WTC11 (cell line): Measurements from ENCODE around the gene STXBP6. TPM values are rescaled to one million over a fixed set of nuclear protein-coding genes. Genes with fewer than 3 reads are reported as not detected.

ENCODE experiments used
- ATAC-seq: fragments of 200-7000 bp; cut with Tn5 transposase; 2 replicates; pipeline ENCODE4 v1.10.0; 2021; ENCODE audit warnings: mild to moderate bottlenecking, moderate library complexity
- CTCF ChIA-PET: fragments of 300-600 bp; sonication (Branson Sonifier 250); formaldehyde crosslinking; loops from one replicate; lab custom pipeline; 2021; ENCODE audit warnings: antibody characterized with exemption; lab: Charles Lee
- POLR2A ChIA-PET: fragments of 350-600 bp; sonication (Branson Sonifier 250); formaldehyde crosslinking; loops from one replicate; lab custom pipeline; 2021; ENCODE audit warnings: antibody characterized with exemption; lab: Charles Lee
- DNase-seq: peaks from one replicate; pipeline ENCODE4 v3.0.0; 2021; ENCODE audit warnings: low spot score
- H3K27ac Mint-ChIP-seq: 2 replicates; pipeline ENCODE4 v1.8.0; 2021; ENCODE audit warnings: mixed read lengths
- H3K27me3 Mint-ChIP-seq: 2 replicates; pipeline ENCODE4 v1.8.0; 2021; ENCODE audit warnings: low read depth, mild to moderate bottlenecking, moderate library complexity, mixed read lengths
- H3K36me3 Mint-ChIP-seq: 2 replicates; pipeline ENCODE4 v1.8.0; 2021; ENCODE audit warnings: mixed read lengths
- H3K4me1 Mint-ChIP-seq: 2 replicates; pipeline ENCODE4 v1.8.0; 2022; ENCODE audit warnings: mixed read lengths
- H3K4me3 Mint-ChIP-seq: 2 replicates; pipeline ENCODE4 v1.8.0; 2021; ENCODE audit warnings: mild to moderate bottlenecking, moderate library complexity, mixed read lengths
- H3K9me3 Mint-ChIP-seq: 2 replicates; pipeline ENCODE4 v1.8.0; 2021; ENCODE audit warnings: mixed read lengths
- ATF1 ChIP-seq: sonication (generic); formaldehyde crosslinking; IDR thresholded peaks from 2 replicates; pipeline ENCODE4 v1.8.1; 2023; ENCODE audit warnings: mild to moderate bottlenecking, moderate library complexity, missing genetic modification reagents
- CREB1 ChIP-seq: sonication (generic); formaldehyde crosslinking; IDR thresholded peaks from 2 replicates; pipeline ENCODE4 v1.8.0; 2023; ENCODE audit warnings: mild to moderate bottlenecking, missing genetic modification reagents
- ETV6 ChIP-seq: sonication (generic); formaldehyde crosslinking; IDR thresholded peaks from 2 replicates; pipeline ENCODE4 v1.8.1; 2022; ENCODE audit warnings: mild to moderate bottlenecking, missing genetic modification reagents
- JAZF1 ChIP-seq: fragments of 250-450 bp; sonication (Bioruptor Pico); IDR thresholded peaks from 2 replicates; pipeline ENCODE4 v1.9.0; 2021; ENCODE audit warnings: moderate library complexity, mild to moderate bottlenecking, inconsistent platforms
- OVOL2 ChIP-seq: fragments of 250-450 bp; sonication (Bioruptor Pico); IDR thresholded peaks from 2 replicates; pipeline ENCODE4 v1.9.0; 2021; ENCODE audit warnings: mild to moderate bottlenecking, borderline replicate concordance
- SP1 ChIP-seq: sonication (generic); formaldehyde crosslinking; conservative IDR thresholded peaks from 2 replicates; pipeline ENCODE4 v1.8.1; 2022; ENCODE audit warnings: missing genetic modification reagents
- TP53 ChIP-seq: sonication (generic); formaldehyde crosslinking; IDR thresholded peaks from 2 replicates; pipeline ENCODE4 v1.8.1; 2023; ENCODE audit warnings: mild to moderate bottlenecking, missing genetic modification reagents
- ZNF263 ChIP-seq: sonication (generic); formaldehyde crosslinking; IDR thresholded peaks from 2 replicates; pipeline ENCODE4 v1.8.1; 2022; ENCODE audit warnings: low read depth, mild to moderate bottlenecking, moderate library complexity, missing genetic modification reagents
- ZNF396 ChIP-seq: fragments of 250-450 bp; sonication (Bioruptor Pico); IDR thresholded peaks from 2 replicates; pipeline ENCODE4 v1.8.0; 2021; ENCODE audit warnings: mild to moderate bottlenecking, moderate library complexity, borderline replicate concordance
- ZNF671 ChIP-seq: fragments of 250-450 bp; sonication (Bioruptor Pico); IDR thresholded peaks from 2 replicates; pipeline ENCODE4 v1.8.0; 2021; ENCODE audit warnings: mild to moderate bottlenecking
- total RNA-seq: library from RNA; stranded (reverse); gene quantifications from 3 replicates; pipeline ENCODE4 v1.2.3, GENCODE V29; 2021
- TF ChIP-seq, protein P1 (sequence below): sonication (generic); formaldehyde crosslinking; IDR thresholded peaks from 2 replicates; pipeline ENCODE4 v1.8.1; 2022; ENCODE audit warnings: mild to moderate bottlenecking, missing genetic modification reagents, moderate library complexity, borderline replicate concordance
- TF ChIP-seq, protein P2 (sequence below): sonication (generic); formaldehyde crosslinking; IDR thresholded peaks from 2 replicates; pipeline ENCODE4 v1.8.1; 2023; ENCODE audit warnings: mild to moderate bottlenecking, missing genetic modification reagents, borderline replicate concordance
- TF ChIP-seq, protein P3 (sequence below): sonication (generic); formaldehyde crosslinking; IDR thresholded peaks from 2 replicates; pipeline ENCODE4 v1.8.1; 2022; ENCODE audit warnings: missing genetic modification reagents, borderline replicate concordance
- TF ChIP-seq, protein P4 (sequence below): sonication (generic); formaldehyde crosslinking; conservative IDR thresholded peaks from 2 replicates; pipeline ENCODE4 v1.8.1; 2022; ENCODE audit warnings: mild to moderate bottlenecking, missing genetic modification reagents
- TF ChIP-seq, protein P5 (sequence below): sonication (generic); formaldehyde crosslinking; IDR thresholded peaks from 2 replicates; pipeline ENCODE4 v1.8.0; 2022; ENCODE audit warnings: mild to moderate bottlenecking, missing genetic modification reagents
- TF ChIP-seq, protein P6 (sequence below): sonication (generic); formaldehyde crosslinking; IDR thresholded peaks from 2 replicates; pipeline ENCODE4 v1.8.1; 2022; ENCODE audit warnings: mild to moderate bottlenecking, moderate library complexity, missing genetic modification reagents

The STXBP6 gene
- total RNA-seq, 1 experiment from 2014 or later, result 4.2 TPM

DNA sequence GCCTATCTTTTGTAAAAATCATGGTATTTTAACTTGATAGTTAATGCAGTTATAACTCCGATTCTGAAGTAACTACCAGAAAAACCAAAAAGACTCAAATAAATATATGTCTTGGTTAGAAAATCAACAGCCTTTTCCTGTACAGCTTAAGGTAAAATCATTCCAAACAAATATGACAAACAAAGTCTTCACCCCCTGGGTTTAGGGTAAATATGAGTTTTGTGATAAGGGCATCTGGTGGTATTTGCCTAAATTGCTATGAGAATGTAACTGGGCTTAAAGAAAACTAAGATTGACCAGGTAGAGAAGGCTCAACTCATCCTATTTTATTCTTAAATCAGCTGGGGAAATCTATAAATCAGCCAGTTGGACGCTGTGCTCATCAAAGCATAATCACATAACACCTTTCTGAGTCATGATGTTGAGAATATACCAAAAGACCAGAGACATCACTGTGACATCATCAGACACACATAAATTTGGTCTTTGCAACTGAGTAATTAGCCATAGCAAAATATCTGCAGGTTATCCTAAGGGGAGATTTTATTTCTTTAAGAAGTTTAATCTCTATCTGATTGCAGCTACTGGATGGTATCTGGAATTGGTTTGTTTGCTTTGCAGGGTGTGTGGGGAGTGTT is 133.9 kb downstream of the STXBP6 start (continued):
- TF ChIP-seq, protein P1, sequence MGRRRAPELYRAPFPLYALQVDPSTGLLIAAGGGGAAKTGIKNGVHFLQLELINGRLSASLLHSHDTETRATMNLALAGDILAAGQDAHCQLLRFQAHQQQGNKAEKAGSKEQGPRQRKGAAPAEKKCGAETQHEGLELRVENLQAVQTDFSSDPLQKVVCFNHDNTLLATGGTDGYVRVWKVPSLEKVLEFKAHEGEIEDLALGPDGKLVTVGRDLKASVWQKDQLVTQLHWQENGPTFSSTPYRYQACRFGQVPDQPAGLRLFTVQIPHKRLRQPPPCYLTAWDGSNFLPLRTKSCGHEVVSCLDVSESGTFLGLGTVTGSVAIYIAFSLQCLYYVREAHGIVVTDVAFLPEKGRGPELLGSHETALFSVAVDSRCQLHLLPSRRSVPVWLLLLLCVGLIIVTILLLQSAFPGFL (CRISPR knock-in tag), result no peak
- TF ChIP-seq ZNF396 (CRISPR knock-in tag), result no peak
- TF ChIP-seq, protein P2, sequence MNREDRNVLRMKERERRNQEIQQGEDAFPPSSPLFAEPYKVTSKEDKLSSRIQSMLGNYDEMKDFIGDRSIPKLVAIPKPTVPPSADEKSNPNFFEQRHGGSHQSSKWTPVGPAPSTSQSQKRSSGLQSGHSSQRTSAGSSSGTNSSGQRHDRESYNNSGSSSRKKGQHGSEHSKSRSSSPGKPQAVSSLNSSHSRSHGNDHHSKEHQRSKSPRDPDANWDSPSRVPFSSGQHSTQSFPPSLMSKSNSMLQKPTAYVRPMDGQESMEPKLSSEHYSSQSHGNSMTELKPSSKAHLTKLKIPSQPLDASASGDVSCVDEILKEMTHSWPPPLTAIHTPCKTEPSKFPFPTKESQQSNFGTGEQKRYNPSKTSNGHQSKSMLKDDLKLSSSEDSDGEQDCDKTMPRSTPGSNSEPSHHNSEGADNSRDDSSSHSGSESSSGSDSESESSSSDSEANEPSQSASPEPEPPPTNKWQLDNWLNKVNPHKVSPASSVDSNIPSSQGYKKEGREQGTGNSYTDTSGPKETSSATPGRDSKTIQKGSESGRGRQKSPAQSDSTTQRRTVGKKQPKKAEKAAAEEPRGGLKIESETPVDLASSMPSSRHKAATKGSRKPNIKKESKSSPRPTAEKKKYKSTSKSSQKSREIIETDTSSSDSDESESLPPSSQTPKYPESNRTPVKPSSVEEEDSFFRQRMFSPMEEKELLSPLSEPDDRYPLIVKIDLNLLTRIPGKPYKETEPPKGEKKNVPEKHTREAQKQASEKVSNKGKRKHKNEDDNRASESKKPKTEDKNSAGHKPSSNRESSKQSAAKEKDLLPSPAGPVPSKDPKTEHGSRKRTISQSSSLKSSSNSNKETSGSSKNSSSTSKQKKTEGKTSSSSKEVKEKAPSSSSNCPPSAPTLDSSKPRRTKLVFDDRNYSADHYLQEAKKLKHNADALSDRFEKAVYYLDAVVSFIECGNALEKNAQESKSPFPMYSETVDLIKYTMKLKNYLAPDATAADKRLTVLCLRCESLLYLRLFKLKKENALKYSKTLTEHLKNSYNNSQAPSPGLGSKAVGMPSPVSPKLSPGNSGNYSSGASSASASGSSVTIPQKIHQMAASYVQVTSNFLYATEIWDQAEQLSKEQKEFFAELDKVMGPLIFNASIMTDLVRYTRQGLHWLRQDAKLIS (CRISPR knock-in tag), result no peak
- TF ChIP-seq, protein P3, sequence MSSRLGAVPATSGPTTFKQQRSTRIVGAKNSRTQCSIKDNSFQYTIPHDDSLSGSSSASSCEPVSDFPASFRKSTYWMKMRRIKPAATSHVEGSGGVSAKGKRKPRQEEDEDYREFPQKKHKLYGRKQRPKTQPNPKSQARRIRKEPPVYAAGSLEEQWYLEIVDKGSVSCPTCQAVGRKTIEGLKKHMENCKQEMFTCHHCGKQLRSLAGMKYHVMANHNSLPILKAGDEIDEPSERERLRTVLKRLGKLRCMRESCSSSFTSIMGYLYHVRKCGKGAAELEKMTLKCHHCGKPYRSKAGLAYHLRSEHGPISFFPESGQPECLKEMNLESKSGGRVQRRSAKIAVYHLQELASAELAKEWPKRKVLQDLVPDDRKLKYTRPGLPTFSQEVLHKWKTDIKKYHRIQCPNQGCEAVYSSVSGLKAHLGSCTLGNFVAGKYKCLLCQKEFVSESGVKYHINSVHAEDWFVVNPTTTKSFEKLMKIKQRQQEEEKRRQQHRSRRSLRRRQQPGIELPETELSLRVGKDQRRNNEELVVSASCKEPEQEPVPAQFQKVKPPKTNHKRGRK (CRISPR knock-in tag), result no peak
- TF ChIP-seq OVOL2, result no peak
- TF ChIP-seq, protein P4, sequence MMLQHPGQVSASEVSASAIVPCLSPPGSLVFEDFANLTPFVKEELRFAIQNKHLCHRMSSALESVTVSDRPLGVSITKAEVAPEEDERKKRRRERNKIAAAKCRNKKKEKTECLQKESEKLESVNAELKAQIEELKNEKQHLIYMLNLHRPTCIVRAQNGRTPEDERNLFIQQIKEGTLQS (CRISPR knock-in tag), result no peak
- TF ChIP-seq, protein P5, sequence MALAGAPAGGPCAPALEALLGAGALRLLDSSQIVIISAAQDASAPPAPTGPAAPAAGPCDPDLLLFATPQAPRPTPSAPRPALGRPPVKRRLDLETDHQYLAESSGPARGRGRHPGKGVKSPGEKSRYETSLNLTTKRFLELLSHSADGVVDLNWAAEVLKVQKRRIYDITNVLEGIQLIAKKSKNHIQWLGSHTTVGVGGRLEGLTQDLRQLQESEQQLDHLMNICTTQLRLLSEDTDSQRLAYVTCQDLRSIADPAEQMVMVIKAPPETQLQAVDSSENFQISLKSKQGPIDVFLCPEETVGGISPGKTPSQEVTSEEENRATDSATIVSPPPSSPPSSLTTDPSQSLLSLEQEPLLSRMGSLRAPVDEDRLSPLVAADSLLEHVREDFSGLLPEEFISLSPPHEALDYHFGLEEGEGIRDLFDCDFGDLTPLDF, result no peak
- no peak for TF ChIP-seq CREB1 (CRISPR knock-in tag)

DNA sequence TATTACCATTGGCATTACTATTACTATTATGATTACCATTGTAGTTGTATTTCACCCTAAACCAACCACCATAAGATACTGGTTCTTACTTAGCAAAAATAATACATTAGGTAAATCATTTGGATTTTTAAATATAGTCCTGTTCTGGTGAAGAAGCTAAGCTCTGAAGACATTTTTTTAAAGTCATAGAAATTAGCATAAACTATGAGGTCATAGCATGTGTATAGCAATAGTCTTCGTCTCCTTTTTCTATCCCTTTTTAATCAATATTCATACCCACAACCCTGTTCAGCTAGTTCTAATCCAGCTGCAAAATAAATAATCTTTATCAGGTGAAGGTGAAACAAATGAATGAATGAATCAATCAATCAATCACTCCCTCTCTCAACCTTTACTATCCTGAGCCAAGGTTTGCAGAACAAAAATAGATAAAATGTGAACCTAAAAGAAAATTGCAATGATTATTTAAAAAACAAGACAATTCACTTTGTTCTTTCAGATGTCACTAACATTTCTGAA is 134.5 kb downstream of the STXBP6 start:
- ChIA-PET POLR2A (no interaction called here), CTCF (interaction anchor here (1.6 kb wide), 1 partner anchor 109 kb away, joined by 4 read pairs; no protein-coding TSS in a partner anchor)
- Mint-ChIP-seq H3K4me3 (no peak overlapping the region), H3K4me1 (peaks cover 25% of the 10 kb centered on the region), H3K9me3 (no peaks in the 10 kb centered on the region), H3K27me3 (no peaks in the 10 kb centered on the region), H3K36me3 (no peaks in the 10 kb centered on the region), H3K27ac (no peak overlapping the region)
- DNase-seq (no peak), ATAC-seq (no peak)
- TF ChIP-seq, protein P6, sequence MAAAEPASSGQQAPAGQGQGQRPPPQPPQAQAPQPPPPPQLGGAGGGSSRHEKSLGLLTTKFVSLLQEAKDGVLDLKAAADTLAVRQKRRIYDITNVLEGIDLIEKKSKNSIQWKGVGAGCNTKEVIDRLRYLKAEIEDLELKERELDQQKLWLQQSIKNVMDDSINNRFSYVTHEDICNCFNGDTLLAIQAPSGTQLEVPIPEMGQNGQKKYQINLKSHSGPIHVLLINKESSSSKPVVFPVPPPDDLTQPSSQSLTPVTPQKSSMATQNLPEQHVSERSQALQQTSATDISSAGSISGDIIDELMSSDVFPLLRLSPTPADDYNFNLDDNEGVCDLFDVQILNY, result no peak
- TF ChIP-seq ZNF263, result no peak
- TF ChIP-seq SP1 (CRISPR knock-in tag), result no peak
- no peak for TF ChIP-seq JAZF1 (CRISPR knock-in tag)

DNA sequence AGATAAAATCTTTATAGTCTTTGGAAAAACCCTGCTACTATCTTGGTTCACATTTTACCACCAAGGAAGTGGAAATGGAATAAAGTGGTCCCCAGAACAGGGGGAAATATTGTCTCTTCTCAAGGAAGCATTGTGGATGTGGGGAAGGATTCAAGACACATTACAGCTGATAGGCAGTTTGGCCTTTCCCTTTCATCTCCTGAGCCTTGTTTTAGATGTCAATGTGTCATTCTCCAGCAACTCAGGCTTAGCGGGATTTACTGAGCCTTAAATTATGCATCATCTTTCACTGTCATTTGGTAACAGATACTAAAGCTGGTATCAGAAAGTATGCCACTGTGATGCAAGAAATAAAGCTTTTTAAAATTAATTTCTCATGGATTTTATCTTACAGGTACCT is 136.2 kb downstream of the STXBP6 start:
- Mint-ChIP-seq H3K9me3 (no peaks in the 10 kb centered on the region), H3K36me3 (no peaks in the 10 kb centered on the region), H3K4me3 (no peak overlapping the region), H3K27ac (no peak overlapping the region), H3K27me3 (no peaks in the 10 kb centered on the region), H3K4me1 (peaks cover 14% of the 10 kb centered on the region)
- ChIA-PET CTCF (interaction anchor here (0.8 kb wide), 1 partner anchor 219 kb away, joined by 3 read pairs; no protein-coding TSS in a partner anchor), POLR2A (no interaction called here)
- ATAC-seq (no peak), DNase-seq (no peak)
- TF ChIP-seq ZNF671 (no peak), ATF1 (CRISPR knock-in tag) (no peak), ETV6 (no peak), TP53 (no peak)
